Uterus (tissue), 4 donors: ENCODE measurements around the gene MRPL55. TPM values are rescaled to one million over a fixed set of nuclear protein-coding genes. Genes with fewer than 3 reads are reported as not detected.

Source experiments
- DNase-seq, 2 donors: peaks; one replicate each; pipeline ENCODE4 v3.0.0-alpha.2; 2019 to 2020
- H3K27ac ChIP-seq, 2 donors: fragments of 200-600 bp; sonication (generic); 1 replicate in 1 of 2; 2 replicates in 1 of 2; pipeline ENCODE4 v1.5.1; 2016 to 2018
- H3K27me3 ChIP-seq, 2 donors: fragments of 200-600 bp; sonication (generic); one replicate each; pipeline ENCODE4 v1.5.1; 2018 to 2019; ENCODE audit warnings: control low read depth in 1 of 2
- H3K36me3 ChIP-seq, 2 donors: fragments of 200-600 bp; sonication (generic); one replicate each; pipeline ENCODE4 v1.5.1; 2019; ENCODE audit warnings: control low read depth in 1 of 2
- H3K4me1 ChIP-seq, 2 donors: fragments of 200-600 bp; sonication (generic); one replicate each; pipeline ENCODE4 v1.5.1; 2018 to 2019; ENCODE audit warnings: control low read depth in 1 of 2
- H3K4me3 ChIP-seq, 2 donors: fragments of 200-600 bp; sonication (generic); 1 replicate in 1 of 2; 2 replicates in 1 of 2; pipeline ENCODE4 v1.5.1; 2018 to 2019; ENCODE audit warnings: mild to moderate bottlenecking in 1 of 2
- H3K9me3 ChIP-seq, 2 donors: fragments of 200-600 bp; sonication (generic); one replicate each; pipeline ENCODE4 v1.5.1; 2019; ENCODE audit warnings: control low read depth in 1 of 2
- POLR2A ChIP-seq, 2 donors: fragments of 450-650 bp; IDR thresholded peaks; one replicate each; pipeline ENCODE4 v1.6.1; 2016; ENCODE audit warnings: antibody characterized with exemption in 2 of 2, mild to moderate bottlenecking in 1 of 2, moderate library complexity in 1 of 2
- intact Hi-C: fragments of 100-400 bp; cut with DNase I; formaldehyde crosslinking; loops from one replicate; pipeline ENCODE4 v1.15.1; 2023; ENCODE audit warnings: low total_unique reads
- total RNA-seq, 4 donors: library from RNA; depleted of rRNA in 3 of 4; stranded (reverse); fragments of >200 nt in 3 of 4; gene quantifications; one replicate each; pipeline versions ENCODE4 v1.1.0 to v1.2.4, GENCODE V29; 2014 to 2023
- TF ChIP-seq, protein P1 (sequence below), 4 experiments: fragments of 200-600 bp in 2 of 4; fragments of 450-650 bp in 2 of 4; sonication (generic) in 2 of 4; IDR thresholded peaks; one replicate each; pipeline ENCODE4 v1.5.1; 2016 to 2019; ENCODE audit warnings: antibody characterized with exemption in 4 of 4, mild to moderate bottlenecking in 2 of 4, moderate library complexity in 1 of 4
- donor health status: DM: yes; HTN: yes; CAD: no.

Gene MRPL55
- total RNA-seq, 4 donors from 2014 or later, result 19.4 to 43.4 (median 33.6) TPM

DNA sequence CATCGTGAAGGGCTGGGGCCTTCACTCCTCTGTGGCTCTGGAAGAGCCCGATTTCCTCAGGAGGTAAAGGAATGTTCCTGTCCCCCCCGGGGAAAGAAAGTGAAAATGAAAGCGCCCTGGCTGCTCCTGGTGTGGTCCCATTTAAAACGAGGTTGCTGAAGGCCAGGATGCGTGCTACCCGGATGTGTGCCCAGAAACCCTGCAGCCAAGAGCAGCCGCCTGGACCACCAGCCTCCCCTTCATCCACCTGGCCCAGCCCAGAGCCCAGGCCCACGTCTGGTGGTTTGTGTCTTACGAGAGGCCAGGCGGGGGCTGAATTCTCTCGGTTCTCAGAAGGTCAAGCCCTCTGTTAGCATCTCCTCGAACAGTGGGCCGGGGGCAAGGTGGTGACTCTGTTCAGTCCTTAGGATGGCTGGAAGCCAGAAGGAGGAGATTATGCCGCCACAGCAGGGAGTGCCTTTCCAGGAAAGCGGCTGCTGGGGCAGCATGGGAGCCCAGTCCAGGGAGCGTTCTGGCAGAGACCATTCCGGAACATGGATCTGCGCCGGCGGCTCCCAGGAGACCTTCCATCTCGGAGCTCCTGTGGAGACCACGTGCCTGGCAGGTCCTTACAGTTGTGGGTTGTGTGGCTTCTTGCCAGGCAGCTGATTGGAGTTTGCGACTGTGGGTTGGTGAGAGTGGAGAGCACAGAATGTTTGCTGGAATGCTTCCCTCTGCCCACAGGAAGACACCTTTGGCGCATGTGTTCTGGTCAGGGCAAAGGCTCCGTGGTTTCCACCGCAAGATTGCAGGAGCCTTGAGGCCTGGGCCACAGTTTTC is 32.3 kb upstream of the MRPL55 start:
- intact Hi-C loops, result no loop called here
- H3K27ac ChIP-seq, result peak overlapping the region; percentile 87 to 96
- no peaks in the 10 kb centered on the region for H3K9me3 ChIP-seq
- H3K4me3 ChIP-seq, result peak overlapping the region; percentile 78 to 99
- no peaks in the 10 kb centered on the region for H3K27me3 ChIP-seq
- peak; percentile 51 for DNase-seq
- peaks cover 0 to 26% of the 10 kb centered on the region in 2 donors for H3K4me1 ChIP-seq
- H3K36me3 ChIP-seq, result no peaks in the 10 kb centered on the region
- TF ChIP-seq, protein P1, sequence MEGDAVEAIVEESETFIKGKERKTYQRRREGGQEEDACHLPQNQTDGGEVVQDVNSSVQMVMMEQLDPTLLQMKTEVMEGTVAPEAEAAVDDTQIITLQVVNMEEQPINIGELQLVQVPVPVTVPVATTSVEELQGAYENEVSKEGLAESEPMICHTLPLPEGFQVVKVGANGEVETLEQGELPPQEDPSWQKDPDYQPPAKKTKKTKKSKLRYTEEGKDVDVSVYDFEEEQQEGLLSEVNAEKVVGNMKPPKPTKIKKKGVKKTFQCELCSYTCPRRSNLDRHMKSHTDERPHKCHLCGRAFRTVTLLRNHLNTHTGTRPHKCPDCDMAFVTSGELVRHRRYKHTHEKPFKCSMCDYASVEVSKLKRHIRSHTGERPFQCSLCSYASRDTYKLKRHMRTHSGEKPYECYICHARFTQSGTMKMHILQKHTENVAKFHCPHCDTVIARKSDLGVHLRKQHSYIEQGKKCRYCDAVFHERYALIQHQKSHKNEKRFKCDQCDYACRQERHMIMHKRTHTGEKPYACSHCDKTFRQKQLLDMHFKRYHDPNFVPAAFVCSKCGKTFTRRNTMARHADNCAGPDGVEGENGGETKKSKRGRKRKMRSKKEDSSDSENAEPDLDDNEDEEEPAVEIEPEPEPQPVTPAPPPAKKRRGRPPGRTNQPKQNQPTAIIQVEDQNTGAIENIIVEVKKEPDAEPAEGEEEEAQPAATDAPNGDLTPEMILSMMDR (IDR thresholded peaks at IDR 0.05), result no peak
- no peak for TF ChIP-seq POLR2A (IDR thresholded peaks at IDR 0.05)

DNA sequence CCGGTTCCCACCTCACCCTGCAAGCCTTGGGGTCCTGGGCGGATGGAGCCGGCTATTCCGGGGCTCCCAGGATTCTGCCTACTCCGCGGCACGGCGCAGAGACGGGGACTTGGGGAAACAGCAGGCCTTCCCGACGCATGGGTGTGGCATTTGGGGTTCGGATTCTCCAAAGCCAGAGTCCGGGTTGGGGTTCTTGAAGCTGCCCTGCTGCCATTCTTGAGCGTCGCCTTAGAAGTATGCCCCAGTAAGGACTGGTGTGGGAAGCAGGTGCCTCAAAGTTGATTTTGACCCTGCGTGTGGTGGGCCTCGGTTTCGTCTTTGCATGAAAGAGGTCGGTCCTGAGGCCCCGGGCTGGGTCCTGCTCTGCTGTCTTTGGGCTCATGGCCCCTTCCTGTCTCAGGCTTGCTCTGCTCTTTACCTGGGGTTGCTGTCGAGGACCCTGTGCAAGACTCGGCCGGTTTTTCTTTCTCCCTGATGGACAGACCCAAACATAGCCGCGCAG is 31.7 kb upstream of the MRPL55 start:
- H3K4me1 ChIP-seq, result peaks cover 0 to 26% of the 10 kb centered on the region in 2 donors

DNA sequence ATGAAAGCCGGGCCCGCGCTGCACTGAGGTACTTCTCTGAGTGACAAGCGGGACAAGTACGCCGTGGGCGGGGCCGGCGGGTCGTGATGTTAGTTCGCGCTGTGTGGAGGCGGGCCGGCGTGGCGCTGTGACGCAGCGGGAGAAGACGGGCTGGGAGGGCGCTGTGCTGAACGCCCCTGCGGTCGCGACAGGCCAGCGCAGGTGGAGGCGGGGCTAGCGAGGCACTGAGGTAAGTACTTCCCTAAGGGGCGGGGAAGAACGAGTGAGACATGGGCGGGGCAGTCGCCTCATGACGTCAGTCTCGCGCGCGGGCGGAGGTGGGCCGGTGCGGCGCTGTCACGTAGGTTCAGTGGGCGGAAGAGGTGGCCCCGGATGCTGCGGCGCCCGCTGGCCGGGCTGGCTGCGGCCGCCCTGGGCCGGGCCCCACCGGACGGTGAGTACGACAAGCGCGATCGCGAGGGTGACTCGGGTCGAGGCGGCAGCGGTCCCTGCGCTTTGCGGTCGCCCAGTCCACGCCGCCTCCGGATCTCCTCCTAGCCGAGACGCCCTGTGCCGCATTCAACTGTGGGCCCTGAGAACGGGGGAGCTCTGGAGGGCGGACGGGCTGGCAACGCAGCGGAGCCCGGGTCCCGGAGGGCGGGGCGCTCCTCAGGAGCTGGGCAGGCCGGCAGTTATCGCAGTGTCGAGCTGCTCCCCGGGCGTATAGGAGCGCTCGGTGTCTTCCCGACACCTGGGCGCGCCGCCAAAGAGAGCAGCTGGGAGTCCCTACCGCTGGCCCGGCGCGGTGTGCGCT is 31.0 kb upstream of the MRPL55 start, which contains the start of gene GUK1:
Gene GUK1, plus strand, starts transcription at position 349 of the 793 bp plus-strand sequence. Its CDS starts 24 bp downstream, at position 373.
- peaks cover 0 to 26% of the 10 kb centered on the region in 2 donors for H3K4me1 ChIP-seq
- DNase-seq, result peak; percentile 99 to 100
- H3K27ac ChIP-seq, result peak within 1 kb of the TSS; percentile 87 to 96
- H3K9me3 ChIP-seq, result no peaks in the 10 kb centered on the region
- no peaks in the 10 kb centered on the region for H3K36me3 ChIP-seq
- intact Hi-C loops, result no loop called here
- H3K4me3 ChIP-seq, result peak within 1 kb of the TSS; percentile 78 to 99
- no peaks in the 10 kb centered on the region for H3K27me3 ChIP-seq
- TF ChIP-seq POLR2A (IDR thresholded peaks at IDR 0.05), result peak; percentile 91 to 99
- TF ChIP-seq, protein P1 (IDR thresholded peaks at IDR 0.05), result peak in 3 of 4 experiments; percentile 35 to 73 (median 44)

More for the DNA sequence above, 31.7 kb upstream of the MRPL55 start:
- Histone ChIP-seq H3K4me3 (peak overlapping the region; percentile 78 to 99), H3K27me3 (no peaks in the 10 kb centered on the region), H3K27ac (peak overlapping the region; percentile 87 to 96), H3K9me3 (no peaks in the 10 kb centered on the region), H3K36me3 (no peaks in the 10 kb centered on the region)
- no peak for DNase-seq
- TF ChIP-seq POLR2A (IDR thresholded peaks at IDR 0.05), result no peak
- TF ChIP-seq, protein P1 (IDR thresholded peaks at IDR 0.05), result no peak
- intact Hi-C loops, result no loop called here

DNA sequence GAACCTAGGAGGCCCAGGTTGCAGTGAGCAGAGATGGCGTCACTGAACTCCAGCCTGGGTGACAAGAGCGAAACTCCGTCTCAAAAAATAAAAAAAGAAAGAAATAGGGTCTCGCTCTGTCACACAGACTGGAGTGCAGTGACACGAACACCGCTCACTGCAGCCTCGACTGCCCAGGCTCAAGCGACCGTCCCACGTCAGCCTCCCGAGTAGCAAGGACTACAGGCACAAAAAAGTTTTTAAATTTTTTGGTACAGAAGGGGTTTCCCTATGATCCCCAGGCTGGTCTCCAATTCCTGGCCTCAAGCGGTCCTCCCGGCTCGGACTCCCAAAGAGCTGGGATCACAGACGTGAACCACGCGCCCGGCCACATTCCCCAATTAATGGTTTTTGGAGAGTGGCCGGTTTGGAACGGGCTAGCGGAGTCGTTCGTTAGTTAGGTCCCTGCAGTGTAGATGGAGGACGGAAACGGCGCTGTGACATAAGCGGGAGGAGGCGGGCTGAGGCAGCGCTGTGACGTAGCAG is 30.4 kb upstream of the MRPL55 start:
- H3K4me3 ChIP-seq, result peak overlapping the region; percentile 78 to 99
- H3K9me3 ChIP-seq, result no peaks in the 10 kb centered on the region
- DNase-seq, result no peak
- intact Hi-C loops, result no loop called here
- peaks cover 0 to 26% of the 10 kb centered on the region in 2 donors for H3K4me1 ChIP-seq
- H3K27ac ChIP-seq, result peak overlapping the region; percentile 87 to 96
- no peaks in the 10 kb centered on the region for H3K36me3 ChIP-seq
- TF ChIP-seq POLR2A (IDR thresholded peaks at IDR 0.05), result no peak
- TF ChIP-seq, protein P1 (IDR thresholded peaks at IDR 0.05), result no peak
- H3K27me3 ChIP-seq, result no peaks in the 10 kb centered on the region
